ENCODE results near the gene CD83. TPM values are rescaled to one million over a fixed set of nuclear protein-coding genes. Genes with fewer than 3 reads are reported as not detected.

The CD83 gene
- total and polyA plus RNA-seq, 2 donors (not counting 1 experiment from before 2014, with no cell fraction given) = 320 to 332 TPM

- Histone ChIP-seq H3K79me2 (ENCODE audit: control insufficient read depth, insufficient read depth, low read length) (peaks cover 11% of the 10 kb centered on the region), H3K4me2 (replicated peaks; ENCODE audit: low read depth, low read length, poor library complexity, severe bottlenecking) (peak overlapping the region; percentile 75), H4K20me1 (ENCODE audit: control insufficient read depth, insufficient read depth, low read length, poor library complexity, severe bottlenecking) (no peaks in the 10 kb centered on the region), H3K9ac (ENCODE audit: low read length) (peak overlapping the region; percentile 59), H3K4me1 (ENCODE audit: control insufficient read depth in 2 of 2, insufficient read depth in 2 of 2, low read length in 2 of 2) (peaks cover 86 to 90% of the 10 kb centered on the region in 2 donors), H3K4me3 (ENCODE audit: control extremely low read depth in 1 of 5, extremely low read depth in 1 of 5, insufficient read depth in 1 of 5, low read depth in 2 of 5, low read length in 4 of 5) (peak overlapping the region in 3 of 5 experiments; percentile 2 to 57 (median 18)), H3K27me3 (replicated peaks in 1 of 4; ENCODE audit: control extremely low read depth in 1 of 4, control insufficient read depth in 3 of 4, insufficient read depth in 4 of 4, low read length in 3 of 4) (no peaks in the 10 kb centered on the region), H3K36me3 (replicated peaks in 1 of 2; ENCODE audit: control extremely low read depth in 1 of 2, control insufficient read depth in 1 of 2, extremely low read depth in 1 of 2, insufficient read depth in 2 of 2, low read length in 1 of 2) (no peaks in the 10 kb centered on the region), H3K27ac (ENCODE audit: low read length in 2 of 2) (peak overlapping the region; percentile 98 to 100), H3K9me3 (ENCODE audit: control extremely low read depth in 1 of 3, control insufficient read depth in 2 of 3, insufficient read depth in 1 of 3, low read length in 2 of 3) (peaks cover 0 to 2% (median 0%) of the 10 kb centered on the region in 3 donors), H2AFZ (ENCODE audit: insufficient read depth, low read depth, low read length, poor library complexity, severe bottlenecking) (no peak overlapping the region)
- Mint-ChIP-seq H3K4me1 (peaks cover 89% of the 10 kb centered on the region), H3K9me3 (ENCODE audit: insufficient read depth) (no peaks in the 10 kb centered on the region), H3K4me3 (peak overlapping the region; percentile 81), H3K27ac (peak overlapping the region; percentile 99), H3K27me3 (no peaks in the 10 kb centered on the region)
- ChIA-PET CTCF (interaction anchor here (0.5 to 8.0 kb wide), 17 partner anchors 14 to 1456 kb away, joined by 3 to 87 read pairs (median 5); partner anchors contain the start of gene CD83), POLR2A (interaction anchor here (1.2 to 6.1 kb wide), 8 partner anchors 9 to 1567 kb away, joined by 3 to 131 read pairs (median 8); partner anchors contain the start of gene CD83)
- 79% methylated on average over 2 of the region's 4 CpGs for WGBS (ENCODE audit: insufficient coverage)
- no peak for DNase-seq
- ATAC-seq (ENCODE audit: low read depth) = no peak
- TF ChIP-seq CTCF (IDR thresholded peaks at IDR 0.05) (no peak), EZH2 (IDR thresholded peaks at IDR 0.05; ENCODE audit: borderline replicate concordance, insufficient read depth, low read depth, low read length, poor library complexity, severe bottlenecking) (no peak)
- intact Hi-C loops (cut with micrococcal nuclease) = loop anchor here (1.0 kb wide), 4 partner anchors 15 to 28 kb away; partner anchors contain the start of gene CD83
Measured at GRCh38 chr6:14094721-14095120, 22.9 kb upstream of the CD83 start.

- H3K79me2 ChIP-seq (ENCODE audit: control insufficient read depth, insufficient read depth, low read length) = peaks cover 16% of the 10 kb centered on the region
- ATAC-seq (ENCODE audit: low read depth) (peak; percentile 77), DNase-seq (peak; percentile 95)
- peaks cover 88% of the 10 kb centered on the region for H3K4me1 Mint-ChIP-seq
- no peaks in the 10 kb centered on the region for H3K9me3 ChIP-seq (ENCODE audit: control extremely low read depth in 1 of 3, control insufficient read depth in 2 of 3, insufficient read depth in 1 of 3, low read length in 2 of 3)
- CTCF ChIA-PET = interaction anchor here (0.7 to 8.0 kb wide), 21 partner anchors 10 to 222 kb away, joined by 3 to 87 read pairs (median 5); partner anchors contain the start of gene CD83
- no peak overlapping the region for H2AFZ ChIP-seq (ENCODE audit: insufficient read depth, low read depth, low read length, poor library complexity, severe bottlenecking)
- 3% methylated on average over 6 of the region's 6 CpGs for WGBS (ENCODE audit: insufficient coverage)
- H3K27me3 Mint-ChIP-seq = no peaks in the 10 kb centered on the region
- peak overlapping the region; percentile 99 for H3K27ac Mint-ChIP-seq
- peak overlapping the region; percentile 81 for H3K4me3 Mint-ChIP-seq
- no peaks in the 10 kb centered on the region for H3K27me3 ChIP-seq (replicated peaks in 1 of 4; ENCODE audit: control extremely low read depth in 1 of 4, control insufficient read depth in 3 of 4, insufficient read depth in 4 of 4, low read length in 3 of 4)
- intact Hi-C loops (cut with micrococcal nuclease) = loop anchor here (1.0 kb wide), 4 partner anchors 14 to 27 kb away; partner anchors contain the start of gene CD83
- POLR2A ChIA-PET = interaction anchor here (0.8 to 6.1 kb wide), 9 partner anchors 9 to 1567 kb away, joined by 3 to 131 read pairs (median 5); partner anchors contain the start of gene CD83
- H3K4me3 ChIP-seq (ENCODE audit: control extremely low read depth in 1 of 5, extremely low read depth in 1 of 5, insufficient read depth in 1 of 5, low read depth in 2 of 5, low read length in 4 of 5) = peak overlapping the region in 2 of 5 experiments; percentile 18 to 57
- H3K4me1 ChIP-seq (ENCODE audit: control insufficient read depth in 2 of 2, insufficient read depth in 2 of 2, low read length in 2 of 2) = peaks cover 86 to 90% of the 10 kb centered on the region in 2 donors
- no peaks in the 10 kb centered on the region for H4K20me1 ChIP-seq (ENCODE audit: control insufficient read depth, insufficient read depth, low read length, poor library complexity, severe bottlenecking)
- peak overlapping the region; percentile 75 for H3K4me2 ChIP-seq (replicated peaks; ENCODE audit: low read depth, low read length, poor library complexity, severe bottlenecking)
- peak overlapping the region; percentile 59 for H3K9ac ChIP-seq (ENCODE audit: low read length)
- peak overlapping the region; percentile 98 to 100 for H3K27ac ChIP-seq (ENCODE audit: low read length in 2 of 2)
- no peaks in the 10 kb centered on the region for H3K36me3 ChIP-seq (replicated peaks in 1 of 2; ENCODE audit: control extremely low read depth in 1 of 2, control insufficient read depth in 1 of 2, extremely low read depth in 1 of 2, insufficient read depth in 2 of 2, low read length in 1 of 2)
- TF ChIP-seq EZH2 (IDR thresholded peaks at IDR 0.05; ENCODE audit: borderline replicate concordance, insufficient read depth, low read depth, low read length, poor library complexity, severe bottlenecking) (no peak), CTCF (IDR thresholded peaks at IDR 0.05) (no peak)
- no peaks in the 10 kb centered on the region for H3K9me3 Mint-ChIP-seq (ENCODE audit: insufficient read depth)
Measured at GRCh38 chr6:14095437-14095836, 22.1 kb upstream of the CD83 start.

Measured in B cell (primary cell).